DOHH2 (cell line): ENCODE measurements around the gene BCAP31.

Source experiments
- H3F3A ChIP-seq: fragments of 200-600 bp; sonication (generic), shearing (Covaris generic); 2 replicates; pipeline ENCODE4 v1.6.0; 2016; ENCODE audit warnings: antibody characterized with exemption, mild to moderate bottlenecking; ENCODE audit not compliant: control insufficient read depth, insufficient read depth
- H3K27ac ChIP-seq: fragments of 200-600 bp; sonication (generic); 2 replicates; pipeline ENCODE4 v1.5.1; 2014; ENCODE audit warnings: low read depth, mild to moderate bottlenecking, low read length, moderate library complexity
- H3K27me3 ChIP-seq: fragments of 200-600 bp; sonication (generic); 2 replicates; pipeline ENCODE4 v1.6.1; 2014; ENCODE audit warnings: mild to moderate bottlenecking, low read length, mixed read lengths; ENCODE audit not compliant: control insufficient read depth
- H3K36me3 ChIP-seq: fragments of 200-600 bp; sonication (generic); 2 replicates; pipeline ENCODE4 v1.6.1; 2014; ENCODE audit warnings: mild to moderate bottlenecking, low read length, moderate library complexity, mixed read lengths; ENCODE audit not compliant: control insufficient read depth
- H3K4me1 ChIP-seq: fragments of 200-600 bp; sonication (generic); 2 replicates; pipeline ENCODE4 v1.6.1; 2014; ENCODE audit warnings: mild to moderate bottlenecking, low read length, mixed read lengths; ENCODE audit not compliant: control insufficient read depth
- H3K4me2 ChIP-seq: fragments of 200-600 bp; sonication (generic); 2 replicates; pipeline ENCODE4 v1.6.0; 2014; ENCODE audit warnings: mild to moderate bottlenecking, low read length, moderate library complexity
- H3K4me3 ChIP-seq: fragments of 200-600 bp; sonication (generic); 2 replicates; pipeline ENCODE4 v1.5.1; 2014; ENCODE audit warnings: mild to moderate bottlenecking, low read length, mixed read lengths
- H3K79me2 ChIP-seq: fragments of 200-600 bp; sonication (generic); 2 replicates; pipeline ENCODE4 v1.6.1; 2014; ENCODE audit warnings: mild to moderate bottlenecking, low read length, mixed read lengths; ENCODE audit not compliant: control insufficient read depth
- H3K9me2 ChIP-seq: fragments of 200-600 bp; sonication (generic); replicated peaks from 2 replicates; pipeline ENCODE4 v1.6.1; 2014; ENCODE audit warnings: mild to moderate bottlenecking, low read length, mixed read lengths; ENCODE audit not compliant: control insufficient read depth
- H3K9me3 ChIP-seq: fragments of 200-600 bp; sonication (generic); 2 replicates; pipeline ENCODE4 v1.6.1; 2014; ENCODE audit warnings: antibody characterized with exemption, low read length, mixed read lengths; ENCODE audit not compliant: control insufficient read depth, insufficient read depth
- H4K20me1 ChIP-seq: fragments of 200-600 bp; sonication (generic); 2 replicates; pipeline ENCODE4 v1.6.0; 2014; ENCODE audit warnings: low read depth, mild to moderate bottlenecking, antibody characterized with exemption, low read length, moderate library complexity; ENCODE audit not compliant: control insufficient read depth, insufficient read depth
- CTCF ChIP-seq: fragments of 200-600 bp; sonication (generic); IDR thresholded peaks from one replicate; pipeline ENCODE4 v1.5.1; 2014; ENCODE audit warnings: antibody characterized with exemption, mild to moderate bottlenecking, low read depth, low read length; ENCODE audit not compliant: poor library complexity, severe bottlenecking
- EZH2phosphoT487 ChIP-seq: fragments of 200-600 bp; sonication (generic); IDR thresholded peaks from 2 replicates; pipeline ENCODE4 v1.6.1; 2017; ENCODE audit warnings: borderline replicate concordance, mild to moderate bottlenecking, antibody characterized with exemption, low read length, moderate library complexity, mixed read lengths

Gene BCAP31

GRCh38 chrX:153722704-153723350 lies 1.4 kb downstream of the BCAP31 start:
- Histone ChIP-seq H3K4me2 (peak overlapping the region; percentile 83), H3K4me1 (peaks cover 41% of the 10 kb centered on the region), H3K9me3 (no peaks in the 10 kb centered on the region), H3F3A (no peaks in the 10 kb centered on the region), H4K20me1 (peaks cover 3% of the 10 kb centered on the region; the same call in 1 of the 2 replicates), H3K36me3 (peaks cover 37% of the 10 kb centered on the region), H3K9me2 (no peaks in the 10 kb centered on the region), H3K27ac (peak overlapping the region; percentile 51; the same call in 1 of the 2 replicates), H3K79me2 (peaks cover 23% of the 10 kb centered on the region), H3K4me3 (peak overlapping the region; percentile 86), H3K27me3 (no peaks in the 10 kb centered on the region)
- no peak for TF ChIP-seq CTCF
- no peak for TF ChIP-seq EZH2phosphoT487

- no peaks in the 10 kb centered on the region for H3K27me3 ChIP-seq
- peaks cover 3% of the 10 kb centered on the region; the same call in 1 of the 2 replicates for H4K20me1 ChIP-seq
- no peaks in the 10 kb centered on the region for H3K9me3 ChIP-seq
- H3F3A ChIP-seq = no peaks in the 10 kb centered on the region
- peaks cover 44% of the 10 kb centered on the region for H3K36me3 ChIP-seq
- TF ChIP-seq EZH2phosphoT487 (no peak), CTCF (no peak)
- no peaks in the 10 kb centered on the region for H3K9me2 ChIP-seq
- peaks cover 10% of the 10 kb centered on the region for H3K4me1 ChIP-seq
- H3K27ac ChIP-seq = no peak overlapping the region
- H3K4me3 ChIP-seq = no peak overlapping the region
- H3K79me2 ChIP-seq = peaks cover 23% of the 10 kb centered on the region
- H3K4me2 ChIP-seq = no peak overlapping the region
Observed at GRCh38 chrX:153719701-153720100, 4.5 kb downstream of the BCAP31 start.

- peaks cover 3% of the 10 kb centered on the region; the same call in 1 of the 2 replicates for H4K20me1 ChIP-seq
- H3K4me3 ChIP-seq = no peak overlapping the region
- H3K36me3 ChIP-seq = peaks cover 48% of the 10 kb centered on the region
- H3K27me3 ChIP-seq = no peaks in the 10 kb centered on the region
- TF ChIP-seq EZH2phosphoT487 = no peak
- TF ChIP-seq CTCF = no peak
- no peaks in the 10 kb centered on the region for H3K9me3 ChIP-seq
- H3K4me1 ChIP-seq = peaks cover 10% of the 10 kb centered on the region
- H3K9me2 ChIP-seq = no peaks in the 10 kb centered on the region
- H3K4me2 ChIP-seq = no peak overlapping the region
- no peaks in the 10 kb centered on the region for H3F3A ChIP-seq
- peaks cover 23% of the 10 kb centered on the region for H3K79me2 ChIP-seq
- no peak overlapping the region for H3K27ac ChIP-seq
Observed at GRCh38 chrX:153719238-153719637, 4.9 kb downstream of the BCAP31 start.
